ENCODE results near the gene PITHD1.
A peak's percentile ranks its signal among the peaks of the same experiment; 100 is the strongest.
"Not testable (repeated sequence)": the region's sequence is repeated elsewhere in the genome, so short reads cannot be mapped to it uniquely, and the experiment has no call there.

The PITHD1 gene

GRCh38 chr1:23799255-23799569, 21.0 kb downstream of the PITHD1 start:
- TF ChIP-seq CTCF (IDR thresholded peaks at IDR 0.05; ENCODE audit: low read depth, low read length, missing control alignments): no peak
- DNase-seq (ENCODE audit: extremely low read depth, low read depth): no peak
- peak overlapping the region; percentile 73 for H3K4me3 ChIP-seq (replicated peaks; ENCODE audit: low read depth, low read length)

GRCh38 chr1:23799570-23800399, 21.6 kb downstream of the PITHD1 start:
- peak overlapping the region; percentile 73 for H3K4me3 ChIP-seq (replicated peaks; ENCODE audit: low read depth, low read length)
- no peak for DNase-seq (ENCODE audit: extremely low read depth, low read depth)
- no peak for TF ChIP-seq CTCF (IDR thresholded peaks at IDR 0.05; ENCODE audit: low read depth, low read length, missing control alignments)

GRCh38 chr1:23800400-23801337, 22.5 kb downstream of the PITHD1 start, which contains the start of gene GALE:
TSS of gene GALE (minus strand) at chr1:23800754. CDS start at chr1:23799007, 1,747 bp downstream.
- DNase-seq (ENCODE audit: extremely low read depth, low read depth): peak; percentile 63

GRCh38 chr1:23801338-23801748, 23.1 kb downstream of the PITHD1 start:
- DNase-seq (ENCODE audit: extremely low read depth, low read depth): no peak
- TF ChIP-seq CTCF (IDR thresholded peaks at IDR 0.05; ENCODE audit: low read depth, low read length, missing control alignments): no peak
- H3K4me3 ChIP-seq (replicated peaks; ENCODE audit: low read depth, low read length): peak overlapping the region; percentile 73

More at GRCh38 chr1:23800400-23801337, 22.5 kb downstream of the PITHD1 start, which contains the start of gene GALE:
- TF ChIP-seq CTCF (IDR thresholded peaks at IDR 0.05; ENCODE audit: low read depth, low read length, missing control alignments): no peak
- peak within 1 kb of the TSS; percentile 73 for H3K4me3 ChIP-seq (replicated peaks; ENCODE audit: low read depth, low read length)

GRCh38 chr1:23801876-23802275, 23.7 kb downstream of the PITHD1 start:
- no peak for DNase-seq (ENCODE audit: extremely low read depth, low read depth)
- TF ChIP-seq CTCF (IDR thresholded peaks at IDR 0.05; ENCODE audit: low read depth, low read length, missing control alignments): no peak
- no peak overlapping the region for H3K4me3 ChIP-seq (replicated peaks; ENCODE audit: low read depth, low read length)

GRCh38 chr1:23802809-23803342, 24.7 kb downstream of the PITHD1 start:
- H3K4me3 ChIP-seq (replicated peaks; ENCODE audit: low read depth, low read length); DNase-seq (ENCODE audit: extremely low read depth, low read depth): not testable (repeated sequence)

- H3K4me3 ChIP-seq (replicated peaks; ENCODE audit: low read depth, low read length): no peak overlapping the region
- no peak for TF ChIP-seq CTCF (IDR thresholded peaks at IDR 0.05; ENCODE audit: low read depth, low read length, missing control alignments)
- no peak for DNase-seq (ENCODE audit: extremely low read depth, low read depth)
Observed at GRCh38 chr1:23803674-23804073, 25.5 kb downstream of the PITHD1 start.

Measured in HFF-Myc (cell line).